ENCODE data around the gene SHROOM1.

Gene SHROOM1, protein sequence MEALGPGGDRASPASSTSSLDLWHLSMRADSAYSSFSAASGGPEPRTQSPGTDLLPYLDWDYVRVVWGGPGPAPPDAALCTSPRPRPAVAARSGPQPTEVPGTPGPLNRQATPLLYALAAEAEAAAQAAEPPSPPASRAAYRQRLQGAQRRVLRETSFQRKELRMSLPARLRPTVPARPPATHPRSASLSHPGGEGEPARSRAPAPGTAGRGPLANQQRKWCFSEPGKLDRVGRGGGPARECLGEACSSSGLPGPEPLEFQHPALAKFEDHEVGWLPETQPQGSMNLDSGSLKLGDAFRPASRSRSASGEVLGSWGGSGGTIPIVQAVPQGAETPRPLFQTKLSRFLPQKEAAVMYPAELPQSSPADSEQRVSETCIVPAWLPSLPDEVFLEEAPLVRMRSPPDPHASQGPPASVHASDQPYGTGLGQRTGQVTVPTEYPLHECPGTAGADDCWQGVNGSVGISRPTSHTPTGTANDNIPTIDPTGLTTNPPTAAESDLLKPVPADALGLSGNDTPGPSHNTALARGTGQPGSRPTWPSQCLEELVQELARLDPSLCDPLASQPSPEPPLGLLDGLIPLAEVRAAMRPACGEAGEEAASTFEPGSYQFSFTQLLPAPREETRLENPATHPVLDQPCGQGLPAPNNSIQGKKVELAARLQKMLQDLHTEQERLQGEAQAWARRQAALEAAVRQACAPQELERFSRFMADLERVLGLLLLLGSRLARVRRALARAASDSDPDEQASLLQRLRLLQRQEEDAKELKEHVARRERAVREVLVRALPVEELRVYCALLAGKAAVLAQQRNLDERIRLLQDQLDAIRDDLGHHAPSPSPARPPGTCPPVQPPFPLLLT

DNA sequence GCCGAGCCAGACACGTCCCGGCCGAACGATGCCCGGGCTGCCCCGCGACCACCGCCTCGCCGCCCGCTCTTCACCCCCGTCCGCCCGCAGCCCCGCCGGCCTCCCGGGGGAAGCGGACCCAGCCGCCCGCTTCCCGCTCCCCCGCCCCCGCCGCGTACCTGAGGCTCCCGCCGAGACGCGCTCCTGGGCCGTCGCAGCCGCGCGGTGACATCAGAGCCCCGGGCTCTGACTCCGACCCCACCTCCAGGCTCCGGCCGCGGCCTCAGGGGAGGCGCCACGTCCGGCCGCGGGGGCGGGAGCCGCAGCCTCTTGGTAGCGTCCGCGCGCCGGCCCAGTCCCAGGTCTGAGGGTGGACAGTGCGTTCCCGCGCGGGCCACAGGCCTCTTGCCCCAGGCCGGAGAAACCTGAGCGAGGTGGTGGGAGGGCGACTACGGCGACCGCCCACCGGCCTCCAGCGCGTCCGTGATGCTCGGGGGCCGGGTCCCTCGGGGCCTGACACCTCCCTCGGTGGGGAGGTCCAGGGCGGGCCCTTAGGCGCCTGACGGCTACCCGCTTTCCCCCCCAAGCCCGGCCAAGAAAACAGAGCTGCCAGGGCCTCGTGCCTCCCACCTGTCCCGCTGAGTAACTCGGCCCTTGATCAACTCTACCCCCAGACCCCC is at the start of gene SHROOM1:
SHROOM1 (minus strand) TSS at position 212 of the 659 bp plus-strand sequence. CDS start 4,507 bp downstream, outside the sequence.
- H3K27me3 ChIP-seq (ENCODE audit: control insufficient read depth, insufficient read depth, low read length): peaks cover 65% of the 10 kb centered on the region
- no peaks in the 10 kb centered on the region for H3K36me3 ChIP-seq (ENCODE audit: control insufficient read depth, insufficient read depth, low read length)
- H3K9ac ChIP-seq (ENCODE audit: low read depth, low read length): peak within 1 kb of the TSS; percentile 19; the same call in 1 of the 2 replicates
- no peaks in the 10 kb centered on the region for H3K9me3 ChIP-seq (ENCODE audit: control insufficient read depth, insufficient read depth, low read length)
- H3K4me1 ChIP-seq (ENCODE audit: control insufficient read depth, insufficient read depth, low read length): no peaks in the 10 kb centered on the region; the same call in 1 of the 2 replicates
- H3K4me3 ChIP-seq (ENCODE audit: low read depth, low read length): peak within 1 kb of the TSS; percentile 69
- H3K27ac ChIP-seq (ENCODE audit: low read depth, low read length): no peak within 1 kb of the TSS

DNA sequence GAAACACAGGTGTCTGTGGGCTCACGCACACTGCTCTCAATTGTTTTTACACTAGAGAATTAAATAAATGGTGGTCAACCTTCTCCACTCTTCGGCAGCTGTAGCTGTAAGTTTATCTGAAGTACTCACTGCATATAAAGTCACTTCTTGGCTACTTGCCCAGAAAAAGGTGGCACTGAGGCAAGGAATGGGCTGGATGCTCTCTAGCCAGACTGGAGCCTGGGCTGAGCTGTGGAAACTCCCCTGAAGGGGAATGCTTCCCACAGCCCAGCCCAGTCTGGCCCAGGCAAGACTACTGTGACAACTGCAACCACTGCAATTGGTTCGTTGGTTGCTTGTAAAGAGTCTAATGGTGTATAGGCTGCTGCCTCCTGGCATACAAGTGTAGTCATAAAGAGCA is 47.5 kb upstream of the SHROOM1 start:
- Histone ChIP-seq H3K36me3 (ENCODE audit: control insufficient read depth, insufficient read depth, low read length) (peaks cover 81% of the 10 kb centered on the region), H3K27me3 (ENCODE audit: control insufficient read depth, insufficient read depth, low read length) (no peaks in the 10 kb centered on the region), H3K9ac (ENCODE audit: low read depth, low read length) (no peak overlapping the region), H3K9me3 (ENCODE audit: control insufficient read depth, insufficient read depth, low read length) (no peaks in the 10 kb centered on the region), H3K4me3 (ENCODE audit: low read depth, low read length) (no peak overlapping the region), H3K27ac (ENCODE audit: low read depth, low read length) (no peak overlapping the region), H3K4me1 (ENCODE audit: control insufficient read depth, insufficient read depth, low read length) (no peaks in the 10 kb centered on the region)

DNA sequence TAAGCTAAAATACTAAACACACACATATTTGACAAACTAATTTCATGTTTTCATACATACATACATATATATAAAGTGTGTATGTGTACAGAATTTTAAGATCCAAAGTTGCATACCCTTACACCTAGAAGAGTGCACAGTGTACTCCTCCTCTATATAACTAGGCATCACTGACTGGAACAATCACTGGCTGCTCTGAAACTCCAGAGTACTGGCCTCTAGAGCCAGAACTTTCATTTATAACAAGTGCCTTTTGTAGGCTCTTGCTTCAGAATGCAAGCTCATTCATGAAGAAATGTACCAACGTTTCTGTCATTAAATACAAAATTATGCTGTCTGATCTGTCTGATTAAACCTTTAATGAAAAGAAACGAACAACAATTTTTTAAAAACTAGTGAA is 47.0 kb upstream of the SHROOM1 start:
- Histone ChIP-seq H3K27ac (ENCODE audit: low read depth, low read length) (no peak overlapping the region), H3K4me1 (ENCODE audit: control insufficient read depth, insufficient read depth, low read length) (no peaks in the 10 kb centered on the region), H3K9me3 (ENCODE audit: control insufficient read depth, insufficient read depth, low read length) (no peaks in the 10 kb centered on the region), H3K27me3 (ENCODE audit: control insufficient read depth, insufficient read depth, low read length) (no peaks in the 10 kb centered on the region), H3K4me3 (ENCODE audit: low read depth, low read length) (no peak overlapping the region), H3K36me3 (ENCODE audit: control insufficient read depth, insufficient read depth, low read length) (peaks cover 77% of the 10 kb centered on the region), H3K9ac (ENCODE audit: low read depth, low read length) (no peak overlapping the region)

DNA sequence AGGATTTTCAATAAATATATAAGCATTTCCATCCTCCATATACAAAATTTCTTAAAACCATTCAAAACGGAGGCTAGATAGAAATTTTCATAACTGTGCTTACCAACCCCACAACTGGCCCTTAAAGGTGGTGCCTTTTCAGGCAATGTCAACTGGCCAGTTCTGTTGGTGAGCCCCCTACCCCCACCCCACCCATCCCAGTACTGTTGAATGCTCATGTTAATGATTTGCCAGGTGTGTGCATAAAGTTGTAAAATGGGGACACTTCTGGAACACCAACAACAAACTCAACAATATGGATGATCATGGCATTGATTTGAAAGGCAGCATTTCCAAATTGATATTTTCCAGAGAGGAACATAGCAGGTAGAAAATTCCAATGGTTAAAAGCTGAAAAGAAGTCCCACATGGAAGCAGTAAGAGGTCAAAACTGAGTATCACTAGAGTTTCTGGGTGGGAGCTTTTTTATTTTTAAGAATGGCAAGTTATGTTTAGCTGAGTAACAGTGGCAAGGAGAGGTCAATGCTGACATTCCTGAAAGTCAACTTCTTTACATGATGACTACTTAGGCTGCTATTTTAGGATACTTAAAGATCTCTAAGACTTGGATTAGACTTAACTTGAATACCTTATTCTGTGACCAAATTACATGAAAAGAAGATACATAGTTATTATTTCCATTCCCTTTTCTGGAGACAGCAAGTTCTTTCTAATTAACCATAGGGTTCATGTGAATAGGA is 45.7 kb upstream of the SHROOM1 start:
- no peak overlapping the region for H3K4me3 ChIP-seq (ENCODE audit: low read depth, low read length)
- H3K36me3 ChIP-seq (ENCODE audit: control insufficient read depth, insufficient read depth, low read length): peaks cover 69% of the 10 kb centered on the region
- no peaks in the 10 kb centered on the region for H3K27me3 ChIP-seq (ENCODE audit: control insufficient read depth, insufficient read depth, low read length)
- H3K9me3 ChIP-seq (ENCODE audit: control insufficient read depth, insufficient read depth, low read length): no peaks in the 10 kb centered on the region
- no peaks in the 10 kb centered on the region for H3K4me1 ChIP-seq (ENCODE audit: control insufficient read depth, insufficient read depth, low read length)
- no peak overlapping the region for H3K9ac ChIP-seq (ENCODE audit: low read depth, low read length)
- no peak overlapping the region for H3K27ac ChIP-seq (ENCODE audit: low read depth, low read length)

DNA sequence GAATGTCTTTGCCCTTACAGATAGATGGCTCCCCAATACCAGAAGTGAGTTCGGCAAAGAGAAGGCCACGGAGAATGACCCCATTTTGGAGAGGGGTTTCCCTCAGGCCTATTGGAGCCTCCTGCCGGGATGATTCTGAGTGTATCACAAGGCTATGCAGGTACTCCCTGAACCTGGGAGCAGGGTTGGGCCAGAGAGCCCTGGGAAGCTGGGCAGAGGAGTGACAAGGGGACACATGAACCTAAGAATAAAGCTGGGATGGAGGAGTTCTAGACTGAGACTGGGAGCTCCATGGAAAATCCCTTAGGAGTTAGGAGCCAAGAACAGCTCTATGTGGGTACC is 43.5 kb upstream of the SHROOM1 start:
- H3K9me3 ChIP-seq (ENCODE audit: control insufficient read depth, insufficient read depth, low read length): no peaks in the 10 kb centered on the region
- no peaks in the 10 kb centered on the region for H3K27me3 ChIP-seq (ENCODE audit: control insufficient read depth, insufficient read depth, low read length)
- no peaks in the 10 kb centered on the region for H3K4me1 ChIP-seq (ENCODE audit: control insufficient read depth, insufficient read depth, low read length)
- H3K27ac ChIP-seq (ENCODE audit: low read depth, low read length): peak overlapping the region; percentile 34
- H3K36me3 ChIP-seq (ENCODE audit: control insufficient read depth, insufficient read depth, low read length): peaks cover 65% of the 10 kb centered on the region
- no peak overlapping the region for H3K4me3 ChIP-seq (ENCODE audit: low read depth, low read length)
- H3K9ac ChIP-seq (ENCODE audit: low read depth, low read length): no peak overlapping the region

DNA sequence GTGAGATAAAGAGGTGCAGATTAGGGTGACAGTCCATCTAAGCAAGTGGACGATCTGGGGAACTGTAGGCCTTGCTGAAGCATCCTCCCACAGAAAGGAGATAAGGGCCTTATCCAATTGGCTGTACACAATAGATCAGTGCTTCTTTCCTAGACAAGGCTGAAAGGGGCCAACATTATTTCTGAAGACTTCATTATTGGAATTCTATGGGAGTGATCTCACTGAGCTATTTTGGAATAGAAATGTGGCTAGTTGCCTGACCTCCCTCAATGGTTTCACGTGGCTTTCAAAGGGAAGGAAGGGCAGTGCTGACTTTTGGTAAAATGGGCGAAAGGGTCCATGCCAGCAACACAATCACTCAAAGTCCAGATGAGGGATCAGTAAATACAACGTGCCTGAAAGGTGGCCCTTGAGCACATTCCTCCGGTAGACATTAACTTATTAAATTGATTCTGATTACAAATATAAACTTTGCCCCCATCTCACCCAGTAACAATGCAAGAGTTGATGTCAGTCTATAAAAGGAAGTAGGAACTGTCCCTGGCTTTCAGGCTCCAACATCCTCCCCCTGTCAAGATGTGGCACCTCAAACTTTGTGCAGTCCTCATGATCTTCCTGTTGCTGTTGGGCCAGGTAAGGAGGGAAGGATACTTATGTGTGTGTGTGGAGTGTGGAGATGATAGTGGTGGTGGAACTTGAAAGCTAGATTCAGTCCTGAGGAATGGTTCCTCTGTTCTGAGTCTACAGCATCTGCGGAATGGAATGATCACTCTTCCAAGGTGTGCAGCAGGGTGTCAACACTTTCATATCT is 42.9 kb upstream of the SHROOM1 start, which contains the start of gene LEAP2:
LEAP2 (plus strand) TSS at position 550 of the 811 bp plus-strand sequence; CDS start at position 577, 27 bp downstream.
- peaks cover 65% of the 10 kb centered on the region for H3K36me3 ChIP-seq (ENCODE audit: control insufficient read depth, insufficient read depth, low read length)
- H3K4me1 ChIP-seq (ENCODE audit: control insufficient read depth, insufficient read depth, low read length): no peaks in the 10 kb centered on the region
- no peak within 1 kb of the TSS for H3K4me3 ChIP-seq (ENCODE audit: low read depth, low read length)
- no peak within 1 kb of the TSS for H3K9ac ChIP-seq (ENCODE audit: low read depth, low read length)
- no peaks in the 10 kb centered on the region for H3K9me3 ChIP-seq (ENCODE audit: control insufficient read depth, insufficient read depth, low read length)
- H3K27ac ChIP-seq (ENCODE audit: low read depth, low read length): peak within 1 kb of the TSS; percentile 34
- no peaks in the 10 kb centered on the region for H3K27me3 ChIP-seq (ENCODE audit: control insufficient read depth, insufficient read depth, low read length)

DNA sequence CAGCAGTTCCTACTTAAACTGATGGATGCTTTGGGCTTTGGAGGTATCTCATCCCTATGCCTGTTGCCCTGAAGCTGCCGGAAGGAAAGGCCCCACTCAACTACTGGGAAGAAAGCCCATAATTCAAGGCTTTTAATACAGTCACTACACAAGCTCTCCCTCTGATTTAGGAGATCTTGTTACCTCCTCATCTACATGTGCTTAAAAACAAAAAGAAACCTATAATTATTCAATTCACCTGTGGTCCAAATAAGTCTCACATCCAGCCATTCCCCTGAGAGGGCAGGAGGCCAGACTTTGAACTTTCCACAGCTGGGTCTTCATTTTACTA is 42.3 kb upstream of the SHROOM1 start:
- Histone ChIP-seq H3K27ac (ENCODE audit: low read depth, low read length) (peak overlapping the region; percentile 26), H3K4me1 (ENCODE audit: control insufficient read depth, insufficient read depth, low read length) (no peaks in the 10 kb centered on the region), H3K36me3 (ENCODE audit: control insufficient read depth, insufficient read depth, low read length) (peaks cover 65% of the 10 kb centered on the region), H3K4me3 (ENCODE audit: low read depth, low read length) (no peak overlapping the region), H3K9me3 (ENCODE audit: control insufficient read depth, insufficient read depth, low read length) (no peaks in the 10 kb centered on the region), H3K9ac (ENCODE audit: low read depth, low read length) (no peak overlapping the region), H3K27me3 (ENCODE audit: control insufficient read depth, insufficient read depth, low read length) (no peaks in the 10 kb centered on the region)

DNA sequence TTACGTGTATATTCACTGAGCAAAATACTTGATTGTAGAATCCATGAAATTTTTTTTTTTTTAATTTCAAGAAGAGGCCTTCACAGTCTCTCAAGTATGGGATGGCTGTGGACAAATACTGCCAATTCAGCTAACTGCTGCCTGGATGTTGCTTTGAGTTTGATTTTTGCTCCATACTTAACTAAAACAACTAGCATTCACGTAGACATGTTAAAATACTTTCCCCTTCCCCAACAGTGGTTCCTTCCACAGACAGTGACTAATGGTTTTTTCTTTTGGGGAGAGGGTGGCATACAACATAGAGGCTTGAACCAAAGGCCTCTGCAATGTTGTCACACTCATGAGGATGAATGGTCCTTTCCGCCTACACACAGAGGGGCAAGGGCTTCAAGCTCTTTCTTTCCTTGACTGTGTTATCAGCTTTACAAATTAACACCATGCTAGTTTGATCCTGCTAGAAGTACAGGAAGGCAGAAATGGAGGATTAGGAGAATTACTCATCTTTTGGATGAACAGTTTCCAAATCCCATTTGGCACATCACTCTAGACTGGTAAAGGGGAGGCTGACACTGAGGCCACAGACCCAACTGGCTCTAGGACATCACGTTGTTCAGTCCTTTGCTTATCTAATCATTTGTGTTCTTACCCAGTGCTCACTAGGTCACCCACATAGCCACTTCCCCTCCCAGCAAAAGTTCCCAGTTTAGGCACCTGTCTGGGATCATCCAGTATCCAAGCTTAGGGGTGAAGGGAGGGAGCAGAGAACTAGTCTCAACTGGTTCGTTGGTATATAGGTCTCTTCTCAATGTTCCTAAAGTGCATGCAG is 41.2 kb upstream of the SHROOM1 start:
- Histone ChIP-seq H3K4me1 (ENCODE audit: control insufficient read depth, insufficient read depth, low read length) (no peaks in the 10 kb centered on the region; the same call in 1 of the 2 replicates), H3K9me3 (ENCODE audit: control insufficient read depth, insufficient read depth, low read length) (no peaks in the 10 kb centered on the region), H3K27ac (ENCODE audit: low read depth, low read length) (no peak overlapping the region), H3K9ac (ENCODE audit: low read depth, low read length) (no peak overlapping the region), H3K4me3 (ENCODE audit: low read depth, low read length) (no peak overlapping the region), H3K27me3 (ENCODE audit: control insufficient read depth, insufficient read depth, low read length) (no peaks in the 10 kb centered on the region), H3K36me3 (ENCODE audit: control insufficient read depth, insufficient read depth, low read length) (peaks cover 58% of the 10 kb centered on the region)

DNA sequence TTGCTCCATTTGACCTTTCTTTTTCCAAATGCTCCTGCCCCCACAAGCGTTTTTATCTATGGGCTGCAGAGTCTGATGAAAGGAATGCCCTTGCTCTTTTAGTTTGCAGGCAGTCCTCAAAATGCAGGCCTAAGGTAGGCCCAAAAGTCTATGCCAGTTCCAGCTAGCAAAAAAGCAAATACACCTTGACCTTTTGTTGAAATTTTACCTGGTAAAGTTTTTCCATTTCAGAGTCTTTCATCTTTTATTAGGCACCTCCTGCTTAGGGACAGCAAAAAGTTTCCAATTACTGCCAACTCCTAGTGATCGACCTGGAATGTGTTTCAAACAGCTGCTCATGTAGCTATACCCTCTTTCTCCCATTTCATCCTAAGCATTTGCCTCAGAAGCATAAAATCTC is 40.4 kb upstream of the SHROOM1 start:
- Histone ChIP-seq H3K9me3 (ENCODE audit: control insufficient read depth, insufficient read depth, low read length) (no peaks in the 10 kb centered on the region), H3K4me3 (ENCODE audit: low read depth, low read length) (no peak overlapping the region), H3K9ac (ENCODE audit: low read depth, low read length) (no peak overlapping the region), H3K36me3 (ENCODE audit: control insufficient read depth, insufficient read depth, low read length) (peaks cover 52% of the 10 kb centered on the region), H3K27ac (ENCODE audit: low read depth, low read length) (no peak overlapping the region), H3K27me3 (ENCODE audit: control insufficient read depth, insufficient read depth, low read length) (no peaks in the 10 kb centered on the region), H3K4me1 (ENCODE audit: control insufficient read depth, insufficient read depth, low read length) (peaks cover 2% of the 10 kb centered on the region; the same call in 1 of the 2 replicates)
